ENCODE data around the gene THAP9.

THAP9 gene

DNA sequence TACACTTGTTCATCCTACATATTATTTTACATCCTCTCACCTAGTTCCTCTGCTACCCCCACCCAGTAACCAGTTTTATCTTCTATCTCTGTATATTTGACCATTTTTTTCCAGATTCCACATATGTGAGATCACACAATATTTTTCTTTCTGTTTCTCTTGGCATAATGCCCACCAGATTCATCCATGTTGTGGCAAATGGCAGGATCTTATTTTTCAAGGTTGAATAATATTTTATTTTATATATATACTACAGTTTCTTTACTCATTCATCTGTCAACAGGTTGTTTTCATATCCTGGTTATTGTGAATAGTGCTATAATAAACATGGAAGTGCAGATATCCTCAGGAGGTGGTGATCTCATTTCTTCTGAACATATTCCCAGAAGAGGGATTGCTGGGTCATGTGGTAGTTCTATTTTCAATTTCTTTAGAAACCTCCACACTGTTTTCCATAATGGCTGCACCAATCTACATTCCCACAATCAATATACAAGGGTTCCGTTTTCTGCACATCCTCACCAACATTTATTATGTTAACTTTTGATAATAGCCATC lies 48.2 kb downstream of the THAP9 start:
- Mint-ChIP-seq H3K4me1 (no peaks in the 10 kb centered on the region), H3K36me3 (ENCODE audit: low read depth) (peaks cover 34% of the 10 kb centered on the region), H3K27me3 (ENCODE audit: low read depth, poor library complexity) (no peaks in the 10 kb centered on the region), H3K27ac (no peak overlapping the region), H3K9me3 (no peaks in the 10 kb centered on the region), H3K4me3 (no peak overlapping the region)
- DNase-seq, result no peak
- no peak for TF ChIP-seq CTCF (IDR thresholded peaks at IDR 0.05)

DNA sequence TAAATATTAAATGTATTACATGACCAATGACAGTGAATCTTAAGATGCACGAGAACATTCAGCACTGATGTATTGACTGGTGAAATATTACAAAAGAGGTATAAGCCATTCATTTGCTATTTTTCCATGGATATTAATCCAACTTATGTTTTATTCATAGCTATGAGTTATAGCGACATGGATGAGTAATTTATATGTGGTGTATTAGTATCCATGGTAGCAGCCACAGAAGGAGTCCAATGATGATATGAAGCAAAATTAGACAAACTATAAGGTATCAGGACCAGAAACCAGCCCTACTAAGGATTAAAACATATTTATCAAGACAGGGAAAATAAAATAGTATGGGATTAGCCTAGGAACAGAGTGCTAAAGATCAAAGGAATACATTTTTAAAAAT lies 50.7 kb downstream of the THAP9 start:
- no peak for TF ChIP-seq CTCF (IDR thresholded peaks at IDR 0.05)
- Mint-ChIP-seq H3K27me3 (ENCODE audit: low read depth, poor library complexity) (no peaks in the 10 kb centered on the region), H3K27ac (no peak overlapping the region), H3K9me3 (no peaks in the 10 kb centered on the region), H3K36me3 (ENCODE audit: low read depth) (peaks cover 28% of the 10 kb centered on the region), H3K4me3 (no peak overlapping the region), H3K4me1 (no peaks in the 10 kb centered on the region)
- DNase-seq, result no peak

DNA sequence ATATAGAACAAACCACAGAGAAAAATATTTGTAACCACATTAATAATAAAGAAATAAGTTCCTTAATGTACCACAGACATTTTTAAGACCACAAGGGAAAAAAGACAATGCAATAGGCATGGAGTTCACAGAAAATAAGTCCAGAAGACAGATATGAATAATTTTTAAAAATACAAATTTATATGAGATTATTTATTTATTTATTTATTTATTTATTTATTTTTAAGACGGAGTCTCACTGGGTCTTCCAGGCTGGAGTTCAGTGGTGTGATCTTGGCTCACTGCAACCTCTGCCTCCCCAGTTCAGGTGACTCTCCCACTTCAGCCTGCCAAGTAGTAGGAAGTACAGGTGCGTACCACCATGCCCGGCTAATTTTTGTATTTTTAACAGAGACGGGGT lies 53.7 kb downstream of the THAP9 start:
- no peaks in the 10 kb centered on the region for H3K27me3 Mint-ChIP-seq (ENCODE audit: low read depth, poor library complexity)
- no peaks in the 10 kb centered on the region for H3K4me1 Mint-ChIP-seq
- no peak overlapping the region for H3K4me3 Mint-ChIP-seq
- H3K9me3 Mint-ChIP-seq, result no peaks in the 10 kb centered on the region
- H3K36me3 Mint-ChIP-seq (ENCODE audit: low read depth), result peaks cover 35% of the 10 kb centered on the region
- DNase-seq, result no peak
- no peak for TF ChIP-seq CTCF (IDR thresholded peaks at IDR 0.05)
- H3K27ac Mint-ChIP-seq, result no peak overlapping the region

GRCh38 chr4:82957045-82957444 lies 56.5 kb downstream of the THAP9 start:
- Mint-ChIP-seq H3K36me3 (ENCODE audit: low read depth) (peaks cover 36% of the 10 kb centered on the region), H3K4me3 (no peak overlapping the region), H3K4me1 (no peaks in the 10 kb centered on the region), H3K27ac (no peak overlapping the region), H3K27me3 (ENCODE audit: low read depth, poor library complexity) (no peaks in the 10 kb centered on the region), H3K9me3 (no peaks in the 10 kb centered on the region)
- TF ChIP-seq CTCF (IDR thresholded peaks at IDR 0.05), result no peak
- no peak for DNase-seq

DNA sequence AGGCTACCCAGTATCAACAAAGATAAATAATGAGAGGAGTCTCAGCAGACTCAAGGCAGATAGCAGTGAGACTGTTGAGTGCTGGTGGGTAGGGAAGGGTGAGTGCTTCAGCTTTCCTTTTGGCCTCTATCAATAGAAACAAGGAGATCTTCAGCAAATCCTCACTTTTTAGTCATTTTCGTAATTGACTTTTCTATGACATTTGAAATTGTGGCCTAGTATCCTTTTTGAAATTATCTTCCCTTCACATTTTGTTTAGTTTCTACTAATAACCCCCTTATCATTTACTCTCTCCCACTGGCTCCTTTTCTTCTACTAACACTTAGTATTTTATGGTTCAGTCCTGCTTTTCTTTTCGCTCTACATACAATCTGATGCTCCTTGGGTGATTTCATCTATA lies 65.2 kb downstream of the THAP9 start:
- Mint-ChIP-seq H3K9me3 (no peaks in the 10 kb centered on the region), H3K27ac (peak overlapping the region; percentile 19), H3K36me3 (ENCODE audit: low read depth) (peaks cover 67% of the 10 kb centered on the region), H3K27me3 (ENCODE audit: low read depth, poor library complexity) (no peaks in the 10 kb centered on the region), H3K4me3 (no peak overlapping the region), H3K4me1 (peaks cover 13% of the 10 kb centered on the region)
- DNase-seq, result no peak
- no peak for TF ChIP-seq CTCF (IDR thresholded peaks at IDR 0.05)

DNA sequence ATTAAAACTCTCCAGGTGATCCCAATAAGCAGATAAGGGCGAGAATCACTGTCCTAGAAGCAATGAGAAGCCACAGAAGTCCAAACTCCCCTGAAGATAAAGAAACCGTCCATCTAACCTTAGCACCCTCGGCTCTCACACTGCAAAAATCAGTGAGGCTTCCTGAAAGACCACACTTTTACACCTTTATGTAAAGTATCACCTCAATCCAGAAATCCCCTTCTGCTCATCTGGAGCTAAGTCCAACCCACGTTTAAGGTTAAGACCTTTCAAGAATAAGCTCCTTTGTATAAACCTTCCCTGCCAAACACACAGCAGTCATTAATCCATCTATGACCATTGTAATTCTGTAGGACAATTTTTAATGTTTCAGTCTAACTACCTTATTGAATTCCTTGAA lies 68.4 kb downstream of the THAP9 start:
- Mint-ChIP-seq H3K36me3 (ENCODE audit: low read depth) (peaks cover 50% of the 10 kb centered on the region), H3K9me3 (no peaks in the 10 kb centered on the region), H3K27ac (peak overlapping the region; percentile 33), H3K4me1 (peaks cover 13% of the 10 kb centered on the region), H3K4me3 (no peak overlapping the region), H3K27me3 (ENCODE audit: low read depth, poor library complexity) (no peaks in the 10 kb centered on the region)
- DNase-seq, result no peak
- TF ChIP-seq CTCF (IDR thresholded peaks at IDR 0.05), result no peak
